Measurements from ENCODE around the gene MAP7. TPM values are rescaled to one million over a fixed set of nuclear protein-coding genes. Genes with fewer than 3 reads are reported as not detected.

Gene MAP7
- total RNA-seq, 6 donors from 2014 or later: 18.1 to 26.6 (median 24.2) TPM

GRCh38 chr6:136508725-136509392, 41.4 kb downstream of the MAP7 start:
- no peaks in the 10 kb centered on the region for H3K9me3 ChIP-seq
- H3K27me3 ChIP-seq: no peaks in the 10 kb centered on the region
- no peak for TF ChIP-seq POLR2A (IDR thresholded peaks at IDR 0.05)
- TF ChIP-seq CTCF (IDR thresholded peaks at IDR 0.05): no peak
- TF ChIP-seq POLR2AphosphoS5 (IDR thresholded peaks at IDR 0.05): no peak
- no peak for TF ChIP-seq EP300 (IDR thresholded peaks at IDR 0.05)
- H3K4me1 ChIP-seq: no peaks in the 10 kb centered on the region
- WGBS, 2 donors: 83 to 87% methylated on average over 1 of the region's 1 CpG
- no peaks in the 10 kb centered on the region for H3K36me3 ChIP-seq
- H3K27ac ChIP-seq: no peak overlapping the region
- H3K4me3 ChIP-seq: no peak overlapping the region
- DNase-seq (no peak), ATAC-seq (ENCODE audit: low FRiP score in 2 of 2) (no peak)

GRCh38 chr6:136506124-136506799, 44.0 kb downstream of the MAP7 start:
- ATAC-seq (ENCODE audit: low FRiP score in 2 of 2): no peak
- no peaks in the 10 kb centered on the region for H3K36me3 ChIP-seq
- no peaks in the 10 kb centered on the region for H3K9me3 ChIP-seq
- no peak for TF ChIP-seq POLR2AphosphoS5 (IDR thresholded peaks at IDR 0.05)
- TF ChIP-seq CTCF (IDR thresholded peaks at IDR 0.05): no peak
- no peak for TF ChIP-seq POLR2A (IDR thresholded peaks at IDR 0.05)
- TF ChIP-seq EP300 (IDR thresholded peaks at IDR 0.05): no peak
- DNase-seq: no peak
- no peak overlapping the region for H3K27ac ChIP-seq
- H3K27me3 ChIP-seq: no peaks in the 10 kb centered on the region
- no peak overlapping the region for H3K4me3 ChIP-seq
- H3K4me1 ChIP-seq: no peaks in the 10 kb centered on the region
- WGBS, 2 donors: 75 to 81% methylated on average over 5 of the region's 5 CpGs

GRCh38 chr6:136503303-136504029, 46.8 kb downstream of the MAP7 start:
- Histone ChIP-seq H3K4me1 (no peaks in the 10 kb centered on the region), H3K4me3 (no peak overlapping the region), H3K27me3 (no peaks in the 10 kb centered on the region), H3K9me3 (no peaks in the 10 kb centered on the region), H3K27ac (no peak overlapping the region), H3K36me3 (no peaks in the 10 kb centered on the region)
- no peak for DNase-seq
- 52 to 56% methylated on average over 6 of the region's 6 CpGs for WGBS, 2 donors
- ATAC-seq (ENCODE audit: low FRiP score in 2 of 2): no peak
- TF ChIP-seq CTCF (IDR thresholded peaks at IDR 0.05) (no peak), POLR2AphosphoS5 (IDR thresholded peaks at IDR 0.05) (no peak), EP300 (IDR thresholded peaks at IDR 0.05) (no peak), POLR2A (IDR thresholded peaks at IDR 0.05) (no peak)

GRCh38 chr6:136502786-136503185, 47.4 kb downstream of the MAP7 start:
- no peaks in the 10 kb centered on the region for H3K36me3 ChIP-seq
- TF ChIP-seq POLR2AphosphoS5 (IDR thresholded peaks at IDR 0.05): no peak
- TF ChIP-seq CTCF (IDR thresholded peaks at IDR 0.05): no peak
- TF ChIP-seq POLR2A (IDR thresholded peaks at IDR 0.05): no peak
- TF ChIP-seq EP300 (IDR thresholded peaks at IDR 0.05): no peak

More at GRCh38 chr6:136502786-136503185, 47.4 kb downstream of the MAP7 start:
- Histone ChIP-seq H3K27ac (no peak overlapping the region), H3K9me3 (no peaks in the 10 kb centered on the region), H3K27me3 (no peaks in the 10 kb centered on the region), H3K4me1 (no peaks in the 10 kb centered on the region), H3K4me3 (no peak overlapping the region)
- ATAC-seq (ENCODE audit: low FRiP score in 2 of 2) (no peak), DNase-seq (no peak)
